HUES6 (cell line): ENCODE data around the gene B3GLCT.

Experiments used
- H3K27ac ChIP-seq: 2 replicates; pipeline ENCODE4 v1.7.0; 2013; ENCODE audit warnings: low read depth, mild to moderate bottlenecking, low read length, inconsistent platforms
- H3K27me3 ChIP-seq: 2 replicates; pipeline ENCODE4 v1.6.1; 2013; ENCODE audit warnings: low read length; ENCODE audit not compliant: control insufficient read depth, insufficient read depth
- H3K36me3 ChIP-seq: 2 replicates; pipeline ENCODE4 v1.6.1; 2013; ENCODE audit warnings: low read length; ENCODE audit not compliant: control insufficient read depth, insufficient read depth
- H3K4me1 ChIP-seq: 2 replicates; pipeline ENCODE4 v1.6.1; 2013; ENCODE audit warnings: low read length; ENCODE audit not compliant: control insufficient read depth, insufficient read depth
- H3K4me3 ChIP-seq: 2 replicates; pipeline ENCODE4 v1.5.1; 2013; ENCODE audit warnings: low read depth, low read length
- H3K9ac ChIP-seq: one replicate; pipeline ENCODE4 v1.6.1; 2013; ENCODE audit warnings: mild to moderate bottlenecking, low read length
- H3K9me3 ChIP-seq: 2 replicates; pipeline ENCODE4 v1.6.1; 2013; ENCODE audit warnings: low read depth, low read length; ENCODE audit not compliant: control insufficient read depth, insufficient read depth

B3GLCT gene

GRCh38 chr13:31286930-31287329 lies 87.2 kb downstream of the B3GLCT start:
- no peaks in the 10 kb centered on the region for H3K27me3 ChIP-seq
- H3K27ac ChIP-seq, result no peak overlapping the region
- no peak overlapping the region for H3K9ac ChIP-seq
- no peaks in the 10 kb centered on the region for H3K4me1 ChIP-seq
- H3K9me3 ChIP-seq, result peaks cover 3% of the 10 kb centered on the region; the same call in 1 of the 2 replicates
- no peak overlapping the region for H3K4me3 ChIP-seq
- H3K36me3 ChIP-seq, result peaks cover 8% of the 10 kb centered on the region; the same call in 1 of the 2 replicates

- Histone ChIP-seq H3K36me3 (no peaks in the 10 kb centered on the region; the same call in 1 of the 2 replicates), H3K4me1 (no peaks in the 10 kb centered on the region; the same call in 1 of the 2 replicates), H3K27me3 (no peaks in the 10 kb centered on the region)
These were observed 101.3 kb downstream of the B3GLCT start for GRCh38 chr13:31301119-31301518.

GRCh38 chr13:31310356-31310755 lies 110.6 kb downstream of the B3GLCT start:
- Histone ChIP-seq H3K27ac (no peak overlapping the region), H3K9me3 (peaks cover 44% of the 10 kb centered on the region), H3K4me3 (no peak overlapping the region), H3K4me1 (no peaks in the 10 kb centered on the region), H3K27me3 (no peaks in the 10 kb centered on the region), H3K9ac (no peak overlapping the region), H3K36me3 (no peaks in the 10 kb centered on the region)

More at GRCh38 chr13:31301119-31301518, 101.3 kb downstream of the B3GLCT start:
- no peak overlapping the region for H3K9ac ChIP-seq
- no peak overlapping the region for H3K27ac ChIP-seq
- H3K9me3 ChIP-seq, result peaks cover 24% of the 10 kb centered on the region
- H3K4me3 ChIP-seq, result no peak overlapping the region

GRCh38 chr13:31310786-31311185 lies 111.0 kb downstream of the B3GLCT start:
- peaks cover 47% of the 10 kb centered on the region for H3K9me3 ChIP-seq
- H3K4me3 ChIP-seq, result no peak overlapping the region
- H3K27ac ChIP-seq, result no peak overlapping the region

GRCh38 chr13:31311921-31312320 lies 112.1 kb downstream of the B3GLCT start:
- Histone ChIP-seq H3K27me3 (no peaks in the 10 kb centered on the region), H3K4me1 (no peaks in the 10 kb centered on the region), H3K27ac (no peak overlapping the region), H3K36me3 (0 out of 2 replicates have a peak, but pooled peaks cover 1% of the 10 kb centered on the region), H3K4me3 (no peak overlapping the region), H3K9me3 (peaks cover 54% of the 10 kb centered on the region), H3K9ac (no peak overlapping the region)

More at GRCh38 chr13:31310786-31311185, 111.0 kb downstream of the B3GLCT start:
- Histone ChIP-seq H3K4me1 (no peaks in the 10 kb centered on the region), H3K36me3 (no peaks in the 10 kb centered on the region), H3K27me3 (no peaks in the 10 kb centered on the region), H3K9ac (no peak overlapping the region)

GRCh38 chr13:31314961-31315360 lies 115.2 kb downstream of the B3GLCT start:
- Histone ChIP-seq H3K9me3 (peaks cover 60% of the 10 kb centered on the region), H3K4me3 (no peak overlapping the region), H3K9ac (no peak overlapping the region), H3K27ac (no peak overlapping the region), H3K27me3 (no peaks in the 10 kb centered on the region), H3K4me1 (no peaks in the 10 kb centered on the region), H3K36me3 (peaks cover 6% of the 10 kb centered on the region; the same call in 1 of the 2 replicates)

- H3K4me1 ChIP-seq, result no peaks in the 10 kb centered on the region
These were observed 121.2 kb downstream of the B3GLCT start for GRCh38 chr13:31320946-31321345.

GRCh38 chr13:31321457-31321856 lies 121.7 kb downstream of the B3GLCT start:
- Histone ChIP-seq H3K4me3 (no peak overlapping the region), H3K9me3 (peaks cover 15% of the 10 kb centered on the region), H3K36me3 (peaks cover 6% of the 10 kb centered on the region; the same call in 1 of the 2 replicates), H3K27me3 (no peaks in the 10 kb centered on the region), H3K9ac (no peak overlapping the region), H3K4me1 (no peaks in the 10 kb centered on the region), H3K27ac (no peak overlapping the region)

More at GRCh38 chr13:31320946-31321345, 121.2 kb downstream of the B3GLCT start:
- H3K27ac ChIP-seq, result no peak overlapping the region
- H3K27me3 ChIP-seq, result no peaks in the 10 kb centered on the region
- H3K9ac ChIP-seq, result no peak overlapping the region
- H3K9me3 ChIP-seq, result peaks cover 18% of the 10 kb centered on the region
- no peak overlapping the region for H3K4me3 ChIP-seq
- peaks cover 6% of the 10 kb centered on the region; the same call in 1 of the 2 replicates for H3K36me3 ChIP-seq

GRCh38 chr13:31322026-31322425 lies 122.3 kb downstream of the B3GLCT start:
- H3K36me3 ChIP-seq, result peaks cover 4% of the 10 kb centered on the region; the same call in 1 of the 2 replicates
- H3K9ac ChIP-seq, result no peak overlapping the region
- H3K4me3 ChIP-seq, result no peak overlapping the region
- H3K27me3 ChIP-seq, result no peaks in the 10 kb centered on the region
- no peak overlapping the region for H3K27ac ChIP-seq
- H3K4me1 ChIP-seq, result no peaks in the 10 kb centered on the region
- peaks cover 11% of the 10 kb centered on the region for H3K9me3 ChIP-seq

GRCh38 chr13:31322702-31323405 lies 123.1 kb downstream of the B3GLCT start:
- Histone ChIP-seq H3K27ac (no peak overlapping the region), H3K4me1 (no peaks in the 10 kb centered on the region), H3K36me3 (no peaks in the 10 kb centered on the region), H3K27me3 (no peaks in the 10 kb centered on the region), H3K9me3 (0 out of 2 replicates have a peak, but pooled peaks cover 5% of the 10 kb centered on the region), H3K9ac (no peak overlapping the region), H3K4me3 (no peak overlapping the region)

GRCh38 chr13:31327182-31327860 lies 127.5 kb downstream of the B3GLCT start:
- no peaks in the 10 kb centered on the region for H3K27me3 ChIP-seq
- no peak overlapping the region for H3K4me3 ChIP-seq
- H3K36me3 ChIP-seq, result peaks cover 2% of the 10 kb centered on the region; the same call in 1 of the 2 replicates
- no peak overlapping the region for H3K27ac ChIP-seq
- H3K9ac ChIP-seq, result no peak overlapping the region
- no peaks in the 10 kb centered on the region for H3K4me1 ChIP-seq
- H3K9me3 ChIP-seq, result no peaks in the 10 kb centered on the region
